HG03045 (cell line): Measurements from ENCODE around the gene FRMD4B.

Source experiments
- ATAC-seq: cut with Tn5 transposase; IDR thresholded peaks from one replicate; pipeline ENCODE4 v1.9.1; 2021; ENCODE audit warnings: mild to moderate bottlenecking, moderate library complexity; ENCODE audit not compliant: unreplicated experiment

FRMD4B gene

DNA sequence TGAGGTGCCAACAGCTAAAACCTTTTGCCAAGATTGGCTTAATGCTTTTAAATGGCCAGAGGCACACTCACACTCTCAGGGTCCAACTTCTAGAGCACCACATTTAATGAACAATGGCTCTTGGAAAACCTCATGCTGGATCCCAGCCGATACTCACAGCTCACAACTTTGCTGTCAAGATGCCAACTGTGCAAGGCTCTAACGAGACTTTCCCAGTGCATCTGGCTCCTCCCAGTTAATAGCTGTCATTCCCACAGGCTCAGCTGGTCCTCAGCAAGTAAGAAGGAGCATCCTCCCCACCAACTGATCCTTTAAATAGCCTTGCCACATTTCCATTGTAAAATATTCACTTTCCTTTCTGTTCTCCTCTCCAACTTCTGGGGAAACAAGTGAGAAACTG is 20.3 kb upstream of the FRMD4B start:
- no peak for ATAC-seq

DNA sequence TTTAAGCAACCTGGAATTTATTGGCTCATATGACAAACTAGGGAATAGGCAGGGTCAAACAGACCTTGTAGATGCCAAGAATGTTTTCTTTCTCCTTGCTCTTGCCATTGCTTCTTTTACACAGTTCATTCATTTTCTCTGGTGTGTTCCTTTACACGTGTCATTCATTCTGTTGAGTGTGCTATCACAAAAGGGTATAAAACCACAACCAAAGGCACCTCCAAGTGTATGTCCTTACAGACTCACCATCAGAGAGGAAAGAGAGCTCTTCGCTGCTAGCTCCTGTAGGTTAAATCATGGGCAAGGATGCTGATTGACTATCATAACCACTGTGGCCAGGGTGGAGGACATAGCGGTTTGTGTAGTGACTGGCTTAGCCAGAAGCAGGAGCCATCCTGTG is 19.2 kb upstream of the FRMD4B start:
- ATAC-seq: no peak

DNA sequence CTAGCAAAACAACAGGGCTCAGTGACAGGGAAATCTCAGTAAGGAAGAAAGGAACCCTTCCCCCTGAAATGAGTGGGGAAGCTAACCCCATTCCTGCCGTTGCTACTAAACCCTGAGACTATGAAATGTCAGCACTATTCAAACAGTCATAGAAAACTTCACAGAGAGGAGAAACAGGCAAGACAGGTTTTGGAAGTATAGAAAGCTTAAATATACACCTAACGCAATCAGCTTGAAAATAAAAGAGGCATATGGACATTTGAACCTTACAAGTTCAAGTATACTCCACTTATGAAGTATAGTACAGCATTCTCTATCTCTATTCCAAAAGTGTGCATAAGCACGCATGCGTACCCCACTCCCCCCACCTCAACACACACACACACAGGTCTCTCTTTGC is 17.6 kb upstream of the FRMD4B start:
- no peak for ATAC-seq

DNA sequence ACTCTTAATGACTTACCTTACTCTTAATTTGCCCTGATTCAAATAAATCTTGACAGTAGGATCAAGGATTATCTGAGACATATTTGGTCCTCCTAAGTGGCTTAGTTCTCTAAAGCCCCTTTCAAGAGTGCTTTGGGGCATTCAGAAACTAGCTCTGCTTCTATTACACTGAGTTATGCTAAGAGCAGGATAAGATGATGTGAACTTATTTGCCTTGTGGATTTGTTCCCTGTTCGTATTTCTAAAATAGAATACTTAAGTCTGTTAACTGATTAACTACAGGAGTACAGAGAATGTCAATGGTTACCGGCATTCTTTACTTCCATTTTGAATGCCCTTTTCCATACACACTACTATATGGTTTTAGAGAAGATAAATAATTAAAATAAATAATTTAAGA is 14.8 kb upstream of the FRMD4B start:
- no peak for ATAC-seq

DNA sequence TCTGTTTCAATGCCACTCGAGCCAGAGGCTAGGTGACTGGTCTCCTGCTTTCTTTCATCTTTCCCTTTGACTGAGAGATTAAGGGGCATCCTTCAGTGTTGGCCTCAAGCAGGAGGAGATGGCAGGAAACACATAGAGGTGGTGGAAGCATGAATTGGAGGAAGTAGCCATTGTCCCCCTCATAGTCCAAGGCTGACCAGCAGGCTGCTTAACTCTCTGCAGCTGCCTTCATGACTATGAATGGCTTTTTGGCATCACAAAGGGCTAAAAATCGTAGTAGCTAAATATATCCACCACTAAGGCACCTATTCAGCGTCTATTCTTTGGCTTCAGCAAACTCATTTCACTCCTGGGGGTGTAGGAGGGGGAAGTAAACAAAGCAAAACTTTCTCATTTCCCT is 7.0 kb upstream of the FRMD4B start:
- no peak for ATAC-seq

DNA sequence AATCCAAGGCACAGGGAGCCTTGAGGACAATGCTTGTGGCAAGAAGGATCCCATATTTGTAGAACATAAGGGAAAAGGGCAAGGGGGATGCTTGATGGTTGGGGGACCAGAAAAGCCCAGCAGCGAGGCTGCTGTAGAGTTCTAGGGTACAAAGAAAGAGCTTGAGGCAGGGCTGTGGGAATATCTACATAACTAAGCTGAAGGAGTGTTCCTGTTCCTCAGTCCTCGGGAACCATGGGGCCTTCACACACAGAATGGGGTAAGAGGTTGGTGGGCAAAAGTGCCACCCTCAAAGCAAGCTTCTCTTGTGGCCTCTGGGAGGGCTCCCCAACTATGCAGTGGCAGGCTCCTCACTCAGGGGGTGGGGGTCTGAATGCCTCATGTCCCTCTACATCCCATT is 6.5 kb upstream of the FRMD4B start:
- no peak for ATAC-seq

DNA sequence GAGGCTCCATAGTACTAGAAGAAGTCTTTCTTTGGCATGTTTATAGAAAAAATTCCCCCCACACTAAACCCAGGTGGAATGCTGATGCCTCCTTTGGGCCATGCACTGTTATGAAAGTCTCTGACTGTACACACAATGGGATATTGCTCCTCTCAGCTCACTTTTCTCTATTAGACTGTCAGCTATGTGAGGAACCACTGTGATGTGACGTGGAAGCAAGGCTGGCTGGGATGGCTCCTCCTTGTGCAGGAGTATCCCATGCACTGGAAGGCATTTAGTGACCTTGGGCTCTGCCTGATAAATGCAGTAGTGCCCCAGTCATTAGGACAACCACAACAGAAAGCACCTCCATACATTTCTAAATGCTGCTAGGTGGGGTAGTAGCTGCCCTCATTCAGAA is 5.7 kb upstream of the FRMD4B start:
- ATAC-seq: no peak

DNA sequence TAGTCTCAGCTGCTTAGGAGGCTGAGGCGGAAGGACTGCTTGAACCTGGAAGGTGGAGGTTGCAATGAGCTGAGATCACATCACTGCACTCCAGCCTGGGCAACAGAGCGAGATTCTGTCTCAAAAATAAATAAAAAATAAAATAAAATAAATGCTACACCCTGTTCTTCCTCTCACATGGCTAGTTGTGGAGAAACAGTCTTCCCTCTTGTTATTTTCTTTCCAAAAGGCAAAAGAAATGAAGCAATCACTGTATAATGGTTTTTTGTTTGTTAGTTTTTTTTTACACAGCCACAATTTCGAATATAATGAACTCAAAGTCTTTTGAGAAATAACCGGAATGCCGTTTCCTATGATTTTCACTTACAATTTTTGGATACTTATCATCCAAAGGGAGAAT is 4.9 kb upstream of the FRMD4B start:
- ATAC-seq: no peak

DNA sequence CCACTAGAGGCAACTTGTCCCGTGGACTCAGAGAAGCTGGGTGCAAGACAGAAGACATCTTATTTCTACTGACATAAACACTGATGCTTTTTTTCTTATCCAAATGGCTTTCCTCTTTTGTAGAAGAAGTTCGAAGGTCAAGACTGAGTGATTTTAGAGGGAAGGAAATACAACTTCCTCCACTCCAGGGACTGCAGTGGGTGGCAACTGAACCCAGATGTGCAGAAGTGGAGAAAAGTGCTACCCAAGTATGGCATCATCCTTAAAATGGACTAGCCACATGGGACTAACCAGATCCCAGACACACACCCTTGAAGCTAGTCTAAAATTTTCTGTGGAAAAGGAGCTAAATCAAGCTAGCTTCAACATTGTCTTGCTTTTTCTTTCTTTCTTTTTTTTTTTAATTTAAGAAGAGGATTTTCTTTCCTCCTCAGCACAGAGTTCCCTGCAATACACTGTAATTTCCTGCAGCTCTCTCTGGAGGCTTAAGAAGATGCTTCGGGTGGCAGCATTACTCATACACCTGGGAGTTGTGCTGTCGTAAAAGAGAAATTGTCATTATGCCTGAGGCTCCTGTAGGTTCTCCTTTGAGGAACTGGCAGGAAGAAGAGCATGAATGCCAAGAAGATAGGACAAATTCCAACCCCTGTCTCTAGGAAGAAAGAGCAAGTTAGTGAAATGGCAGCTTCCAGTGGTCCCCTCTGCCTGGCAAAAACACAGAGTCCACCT is 3.8 kb upstream of the FRMD4B start:
- ATAC-seq: no peak

DNA sequence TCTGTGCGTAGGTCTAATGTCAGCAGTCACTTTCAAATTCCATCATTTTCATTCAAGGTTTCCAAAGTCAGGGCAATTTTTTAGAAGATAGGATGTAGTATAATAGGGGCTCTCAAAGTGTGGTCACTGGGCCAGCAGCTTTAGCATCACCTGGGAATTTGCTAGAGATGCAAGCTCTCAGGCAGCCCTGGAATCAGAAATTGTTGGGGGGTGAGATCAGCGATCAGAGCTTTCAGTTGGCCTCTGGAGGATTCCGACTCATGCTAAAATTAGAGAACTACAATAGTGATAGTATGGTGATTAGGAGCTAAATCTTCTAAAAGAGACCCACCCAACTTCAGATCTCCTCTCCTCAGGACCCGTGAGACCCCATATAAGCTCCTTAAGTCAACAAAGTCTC is 2.4 kb upstream of the FRMD4B start:
- ATAC-seq: no peak

DNA sequence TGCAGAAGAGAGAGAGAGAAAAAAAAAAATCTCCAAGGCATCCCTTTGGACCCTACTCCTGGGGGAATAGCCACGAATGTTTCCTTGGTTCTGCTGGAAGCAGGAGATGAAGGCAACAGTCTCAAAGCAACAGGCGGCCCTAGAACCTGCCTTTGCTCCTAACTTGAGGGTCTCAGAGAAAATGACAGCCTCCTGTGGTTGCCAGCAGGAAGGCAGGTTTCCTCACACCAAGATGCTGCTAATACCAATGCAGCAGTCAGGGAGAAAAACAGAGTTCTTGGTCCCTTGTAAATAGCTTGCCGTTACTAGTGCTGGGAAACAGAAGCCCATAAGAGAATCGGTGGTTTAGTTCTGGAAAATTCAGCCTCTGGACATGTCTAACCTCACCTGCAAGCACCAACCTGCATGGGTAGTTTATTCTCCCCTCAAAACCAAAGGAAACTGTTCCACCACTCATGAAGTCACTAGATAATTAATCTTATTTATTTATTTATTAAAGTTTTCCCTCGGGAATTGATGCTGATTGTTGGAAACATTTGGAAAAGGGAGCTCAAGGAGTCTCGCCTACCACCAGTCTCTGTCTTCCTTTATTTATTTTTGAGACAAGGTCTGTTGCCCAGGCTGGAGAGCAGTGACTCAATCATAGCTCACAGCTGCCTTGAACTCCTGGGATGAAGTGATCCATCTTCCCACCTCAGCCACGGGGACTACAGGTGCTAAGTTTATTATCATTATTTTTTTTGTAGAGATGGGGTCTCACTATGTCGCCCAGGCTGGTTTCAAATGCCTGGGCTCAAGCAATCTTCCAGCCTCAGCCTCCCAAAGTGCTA is 883 bp upstream of the FRMD4B start:
- ATAC-seq: no peak

DNA sequence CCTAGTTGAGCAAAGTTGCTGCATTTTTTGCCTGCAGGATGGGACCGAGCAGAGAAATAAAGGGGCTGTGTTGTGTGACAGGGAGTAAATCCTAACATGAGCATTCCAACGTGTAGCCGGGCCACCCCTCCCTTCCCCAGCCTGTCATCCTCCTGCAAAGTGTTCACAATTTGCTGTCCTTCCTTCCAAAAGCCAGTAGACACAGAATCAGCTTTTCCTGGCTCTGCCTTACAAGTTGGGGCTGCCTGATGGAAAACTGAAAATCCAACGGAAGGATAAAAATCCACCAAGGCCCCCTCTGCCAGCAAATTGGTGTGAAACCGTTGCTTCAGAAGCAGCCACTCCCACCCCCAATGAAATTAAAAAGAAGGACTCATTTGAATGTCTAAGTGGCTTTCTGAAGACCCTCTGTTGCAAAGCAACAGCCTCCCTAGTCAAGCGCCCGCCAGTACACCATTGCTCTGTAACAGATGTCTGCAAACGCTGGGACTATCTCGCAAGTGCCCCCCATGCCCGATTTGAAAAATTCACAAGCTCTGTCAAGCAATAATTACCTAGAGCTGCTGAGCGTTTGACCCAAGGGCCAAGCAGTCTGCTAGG is 665 bp downstream of the FRMD4B start:
- no peak for ATAC-seq

DNA sequence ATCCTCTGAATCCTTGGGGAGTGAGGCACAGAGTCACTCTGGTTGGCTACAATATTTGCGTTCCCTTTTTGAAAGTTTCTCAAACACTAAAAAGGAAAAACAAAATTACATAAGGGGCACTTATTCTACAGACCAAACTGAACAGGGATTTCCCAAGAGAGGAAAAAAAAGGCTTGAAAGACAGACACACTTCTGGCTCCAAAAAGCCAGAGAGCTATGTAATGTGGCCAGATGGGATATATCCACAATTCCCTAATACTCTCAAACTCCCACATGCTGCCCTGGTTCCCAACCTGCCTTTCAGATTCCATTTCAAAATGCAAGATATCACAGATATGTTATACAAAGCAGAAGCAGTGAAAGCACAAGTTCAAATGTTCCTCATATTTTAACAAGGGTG is 1.6 kb downstream of the FRMD4B start:
- no peak for ATAC-seq

DNA sequence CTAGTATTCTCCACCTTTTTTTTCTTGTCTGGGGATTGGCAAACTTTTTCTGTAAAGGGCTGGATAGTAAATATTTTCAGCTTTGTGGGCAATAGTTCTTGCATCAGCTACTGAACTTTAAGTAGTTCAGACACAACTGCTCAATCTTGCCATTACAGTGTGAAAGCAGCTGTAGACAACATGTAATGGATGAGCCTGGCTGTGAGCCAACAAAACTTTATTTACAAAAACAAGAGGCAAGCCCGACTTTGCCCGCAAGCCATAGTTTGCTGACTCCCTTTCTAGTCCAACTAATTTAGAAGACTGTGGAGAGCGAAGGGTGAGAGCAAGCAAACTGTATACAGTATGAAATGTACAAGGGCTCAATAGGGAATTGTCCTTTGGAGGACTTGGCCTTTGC is 6.2 kb downstream of the FRMD4B start:
- no peak for ATAC-seq

DNA sequence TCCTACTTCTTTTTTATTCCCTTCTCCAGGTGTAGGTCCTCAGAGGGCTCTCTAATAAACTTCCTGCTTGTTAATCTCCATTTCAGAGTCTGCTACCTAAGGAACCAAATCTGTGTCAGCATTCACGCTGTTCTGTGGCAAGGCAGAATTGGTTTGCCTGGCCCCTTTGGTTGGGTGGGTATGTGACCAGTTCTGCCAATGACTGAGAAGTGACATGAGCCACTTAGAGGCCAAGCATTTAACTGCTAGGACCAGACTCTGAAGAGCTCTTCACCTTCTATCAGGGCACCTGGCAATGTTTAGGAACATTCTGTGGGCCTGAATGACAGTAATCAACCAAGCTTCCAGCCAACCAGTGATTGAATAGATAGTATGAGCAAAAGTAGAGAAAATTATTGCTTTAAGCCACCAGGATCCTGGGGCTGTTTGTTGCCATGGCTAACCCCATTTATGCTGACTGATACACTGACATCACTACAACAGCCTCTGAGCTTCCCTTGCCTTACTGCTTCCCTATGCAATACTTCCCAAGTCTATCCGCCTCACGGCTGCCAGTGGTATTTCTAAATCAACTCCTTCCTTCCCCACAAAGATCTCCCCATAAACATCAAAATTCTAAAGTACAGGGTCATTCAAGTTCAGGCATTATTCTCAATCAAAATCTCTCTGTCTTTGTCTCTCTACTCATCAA is 7.6 kb downstream of the FRMD4B start:
- ATAC-seq: no peak

DNA sequence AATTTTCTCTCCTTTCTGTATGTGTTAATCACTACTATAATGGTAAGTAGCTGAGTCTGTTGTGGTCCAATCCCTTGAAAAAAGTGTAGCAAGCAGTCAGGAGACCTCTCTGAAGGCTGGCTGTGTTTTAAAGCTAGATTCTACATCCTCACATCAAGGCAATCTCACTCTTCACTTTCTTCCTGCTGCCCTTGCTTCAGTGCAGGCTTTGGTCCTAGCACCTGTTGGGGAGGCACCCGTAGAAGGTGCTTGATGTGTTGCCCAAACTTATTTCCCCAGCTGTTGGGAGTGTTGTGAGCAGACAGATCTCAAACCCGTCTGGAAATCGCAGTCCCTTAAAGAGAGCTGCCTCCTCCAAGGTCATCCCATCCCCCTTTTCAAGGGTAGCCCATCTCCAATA is 8.6 kb downstream of the FRMD4B start:
- ATAC-seq: no peak

DNA sequence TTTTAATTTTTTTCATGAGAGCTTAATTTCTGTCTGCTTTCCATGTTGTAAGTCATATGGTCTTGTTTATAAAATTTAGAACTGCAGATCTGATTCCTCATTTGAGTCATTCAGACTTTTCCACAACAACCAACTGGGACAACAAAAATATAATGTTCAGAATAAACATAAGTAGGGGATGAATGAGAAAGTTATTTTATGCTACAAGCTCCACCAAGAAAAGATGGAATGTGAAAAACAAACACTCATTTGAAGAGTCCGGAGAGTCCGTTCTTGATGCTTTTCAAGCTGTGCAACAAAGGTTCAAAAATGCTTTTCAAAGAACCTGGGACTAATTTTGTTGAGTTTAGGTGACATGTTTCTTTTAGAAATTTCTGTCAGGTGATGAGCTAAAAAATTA is 9.2 kb downstream of the FRMD4B start:
- no peak for ATAC-seq

DNA sequence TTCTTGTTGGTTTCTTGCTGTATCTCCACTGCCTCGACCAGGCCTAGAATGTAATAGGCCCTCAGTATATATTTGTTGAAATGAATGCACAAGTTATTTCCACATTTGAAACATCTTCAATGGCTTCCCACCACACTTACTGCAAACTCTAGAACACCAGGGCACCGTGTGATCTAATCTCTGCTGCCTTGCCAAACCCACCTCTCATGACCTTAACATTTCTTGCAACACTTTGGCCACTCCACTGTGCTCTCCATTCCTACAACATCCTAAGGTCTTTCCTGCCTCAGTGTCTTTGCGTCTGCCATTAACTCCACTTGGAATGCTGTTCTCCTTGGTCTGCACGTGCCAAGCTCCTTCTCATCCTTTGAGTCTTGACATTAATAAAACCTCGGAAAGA is 14.1 kb downstream of the FRMD4B start:
- ATAC-seq: no peak

DNA sequence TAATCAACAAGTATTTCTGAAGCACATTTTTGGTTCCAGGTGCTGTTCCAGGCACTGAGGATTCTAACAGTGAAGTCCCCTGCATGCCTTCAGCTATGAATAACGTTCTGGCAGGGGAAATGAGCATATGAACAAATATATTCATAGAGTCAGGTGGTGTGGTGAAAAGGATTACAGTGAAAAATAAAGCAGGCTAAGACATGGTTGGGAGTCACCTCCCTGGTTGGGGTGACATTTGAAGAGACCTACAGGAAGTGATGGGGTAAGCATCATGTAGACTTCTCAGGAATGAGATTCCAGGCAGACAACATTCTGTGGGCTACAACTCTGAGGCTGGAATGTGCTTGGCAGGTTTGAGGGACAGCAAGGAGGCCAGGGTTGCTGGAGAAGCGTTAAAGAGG is 15.0 kb downstream of the FRMD4B start:
- no peak for ATAC-seq

DNA sequence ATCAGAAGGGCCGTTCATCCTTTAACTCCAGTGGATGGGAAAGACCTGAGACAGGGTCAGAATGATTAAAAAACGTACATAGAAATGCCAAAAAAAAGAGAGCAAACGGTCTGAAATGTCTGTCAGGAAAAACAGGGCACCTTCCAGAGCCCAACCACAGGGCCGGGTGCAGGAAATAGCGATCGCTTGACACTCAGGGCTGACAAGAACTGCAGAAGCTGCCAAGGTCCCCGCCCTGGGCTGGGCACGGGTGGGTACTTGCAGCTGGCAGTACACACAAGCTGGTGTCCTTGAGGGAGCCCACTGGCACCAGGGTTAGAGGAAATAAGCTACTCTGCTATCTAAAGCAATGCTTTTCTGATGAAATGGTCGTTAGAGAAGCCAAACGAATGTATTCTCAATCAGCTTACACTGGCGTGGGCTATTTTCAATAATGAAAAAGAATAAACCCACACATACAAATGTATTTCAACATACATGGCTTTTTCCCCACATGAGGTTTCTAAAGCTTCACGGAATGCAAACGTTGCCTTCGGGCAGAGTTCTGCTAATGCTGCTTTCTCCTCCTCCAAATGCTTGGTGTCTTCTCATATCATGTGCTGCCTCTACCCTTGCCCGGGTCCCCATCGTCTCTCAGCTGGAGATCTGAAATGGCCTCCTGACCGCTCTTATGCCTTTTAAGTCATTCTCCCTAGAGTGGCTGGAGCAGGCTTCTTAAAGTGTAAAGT is 15.6 kb downstream of the FRMD4B start:
- no peak for ATAC-seq
